HG02623 (cell line): ENCODE data around the gene NCEH1.

ENCODE experiments used
- ATAC-seq: cut with Tn5 transposase; IDR thresholded peaks from one replicate; pipeline ENCODE4 v1.9.1; 2021; ENCODE audit warnings: moderate library complexity; ENCODE audit not compliant: unreplicated experiment

Gene NCEH1

DNA sequence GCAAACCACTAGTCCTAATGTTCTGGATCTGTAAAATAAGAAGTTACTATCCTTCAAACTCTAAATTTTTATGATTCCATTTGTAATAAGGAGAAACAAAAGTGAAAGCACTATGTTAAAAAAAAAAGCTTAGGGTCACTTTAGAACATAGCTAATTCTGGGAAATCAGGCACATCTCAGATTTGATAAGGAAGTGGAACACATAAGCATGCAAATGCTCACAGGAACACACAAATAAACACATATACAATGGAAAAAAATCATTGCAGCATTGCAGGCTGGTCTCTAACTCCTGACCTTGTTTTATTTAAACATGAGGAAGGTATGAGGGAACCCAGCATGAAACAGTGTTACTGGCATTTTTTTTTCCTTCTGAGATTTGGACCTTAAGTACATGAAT lies 124.4 kb downstream of the NCEH1 start:
- no peak for ATAC-seq

DNA sequence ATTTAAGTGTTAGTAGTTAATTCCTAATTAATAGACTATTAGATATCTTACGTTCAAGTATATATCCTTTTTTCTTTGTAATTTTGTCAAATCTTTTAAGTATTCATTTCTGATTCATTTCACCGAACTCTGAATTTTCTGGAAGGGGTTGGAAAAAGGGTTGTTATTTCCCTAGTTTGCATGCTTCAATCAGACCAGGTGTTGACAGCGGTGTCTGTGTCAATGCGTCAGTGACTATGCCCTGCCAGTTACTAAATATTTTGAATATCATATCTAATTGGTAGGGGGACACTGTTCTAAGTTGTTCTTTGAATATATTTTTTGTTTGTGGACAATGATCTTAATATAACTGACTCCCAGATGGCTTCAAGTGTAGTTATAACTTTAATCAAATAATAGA lies 124.9 kb downstream of the NCEH1 start:
- ATAC-seq, result no peak

DNA sequence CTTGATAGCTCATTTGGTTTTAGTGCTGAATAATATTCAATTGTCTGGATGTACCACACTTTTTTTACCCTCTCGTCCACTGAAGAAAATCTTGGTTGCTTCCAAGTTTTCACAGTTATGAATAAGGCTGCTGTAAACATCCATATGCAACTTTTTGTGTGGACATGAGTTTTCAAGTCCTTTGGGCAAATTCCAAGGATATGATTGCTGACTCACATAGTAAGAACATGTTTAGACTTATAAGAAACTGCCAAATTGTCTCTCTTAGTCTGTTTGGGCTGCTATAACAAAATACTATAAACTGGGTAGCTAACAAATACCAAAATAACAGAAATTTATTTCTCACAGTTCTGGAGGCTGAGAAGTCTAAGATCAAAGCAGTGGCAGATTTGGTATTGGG lies 128.2 kb downstream of the NCEH1 start:
- ATAC-seq, result no peak

DNA sequence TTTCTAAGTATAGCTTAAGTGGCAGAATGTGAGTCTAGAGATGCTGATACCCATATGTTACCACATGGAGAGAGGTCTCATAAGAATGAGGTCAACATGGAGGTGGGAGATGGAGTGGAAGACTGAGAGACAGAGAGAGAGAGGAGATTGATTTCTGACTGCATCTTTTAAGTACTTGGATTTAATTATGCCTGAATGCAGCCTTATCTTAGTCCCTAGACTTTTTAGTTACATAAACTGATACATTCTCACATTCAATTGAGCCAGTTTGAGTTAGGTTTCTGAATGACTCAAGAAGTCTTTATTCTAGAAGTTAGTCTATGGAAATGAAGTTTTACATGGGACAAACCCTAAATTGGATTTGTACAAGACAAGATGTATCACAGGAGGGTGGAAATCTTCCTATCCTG lies 129.1 kb downstream of the NCEH1 start:
- ATAC-seq, result no peak

DNA sequence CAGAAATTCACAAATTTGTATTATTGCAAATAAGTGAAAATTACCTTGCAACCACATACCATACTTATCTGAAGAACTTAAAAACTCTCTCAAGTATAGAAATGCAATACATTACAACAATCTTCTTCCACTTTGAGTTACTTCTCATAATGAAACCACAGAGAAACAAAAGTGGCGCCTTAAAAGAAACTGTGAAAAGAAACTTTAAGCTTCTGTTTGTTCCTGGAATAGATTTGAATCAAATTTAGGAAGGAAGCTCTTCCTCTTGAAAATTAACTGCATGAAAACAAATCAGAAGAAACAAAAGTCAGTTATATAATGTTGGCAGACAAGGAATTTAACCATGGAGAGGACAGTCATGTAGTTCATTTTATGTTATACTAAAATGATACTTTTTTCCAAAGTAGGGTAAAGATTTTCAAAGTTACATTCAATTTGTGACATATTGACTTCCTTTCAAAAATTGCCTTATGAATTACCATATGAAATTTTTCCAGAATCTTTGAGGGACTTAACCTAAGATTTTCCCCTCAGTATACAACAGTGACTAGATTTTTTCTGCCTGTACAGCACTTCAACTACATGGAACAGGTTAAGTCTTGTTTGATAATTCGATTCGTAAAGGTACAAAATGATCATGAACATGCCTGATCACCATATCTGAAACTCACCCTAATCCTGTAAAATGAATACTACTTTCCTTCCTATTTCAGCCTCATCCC lies 130.0 kb downstream of the NCEH1 start:
- ATAC-seq, result peak; percentile 77
